Liver (tissue), 9 donors: ENCODE measurements around the gene ARR3. TPM values are rescaled to one million over a fixed set of nuclear protein-coding genes. Genes with fewer than 3 reads are reported as not detected.
"Not testable (repeated sequence)": the region's sequence is repeated elsewhere in the genome, so short reads cannot be mapped to it uniquely, and the experiment has no call there.

Experiments used
- DNase-seq: peaks from one replicate; pipeline ENCODE4 v3.0.0-alpha.2; 2017; ENCODE audit warnings: low spot score
- H3K27ac ChIP-seq, 2 donors: one replicate each; pipeline ENCODE4 v1.7.0; 2013; ENCODE audit warnings: inconsistent platforms in 2 of 2, low read length in 2 of 2, control low read depth in 1 of 2, low read depth in 1 of 2, mild to moderate bottlenecking in 1 of 2
- H3K27me3 ChIP-seq, 4 donors: one replicate each; pipeline versions ENCODE4 v1.6.1 to v1.7.0; 2013; ENCODE audit warnings: low read length in 3 of 4, inconsistent platforms in 1 of 4, mild to moderate bottlenecking in 1 of 4, moderate library complexity in 1 of 4; ENCODE audit not compliant: control insufficient read depth in 4 of 4, insufficient read depth in 4 of 4
- H3K36me3 ChIP-seq, 4 donors: one replicate each; pipeline versions ENCODE4 v1.6.1 to v1.7.0; 2013; ENCODE audit warnings: low read length in 3 of 4, mild to moderate bottlenecking in 3 of 4, low read depth in 1 of 4, moderate library complexity in 1 of 4; ENCODE audit not compliant: control insufficient read depth in 4 of 4, insufficient read depth in 3 of 4
- H3K4me1 ChIP-seq, 4 donors: one replicate each; pipeline versions ENCODE4 v1.6.1 to v1.7.0; 2013; ENCODE audit warnings: low read length in 3 of 4, mild to moderate bottlenecking in 3 of 4, moderate library complexity in 1 of 4; ENCODE audit not compliant: control insufficient read depth in 4 of 4, insufficient read depth in 4 of 4
- H3K4me3 ChIP-seq, 3 donors: one replicate each; pipeline versions ENCODE4 v1.6.1 to v1.7.0; 2013; ENCODE audit warnings: low read length in 3 of 3, control low read depth in 1 of 3, low read depth in 1 of 3, mild to moderate bottlenecking in 1 of 3
- H3K9ac ChIP-seq, 2 donors: one replicate each; pipeline ENCODE4 v1.7.0; 2013; ENCODE audit warnings: low read length in 2 of 2, mild to moderate bottlenecking in 2 of 2, moderate library complexity in 2 of 2, control low read depth in 1 of 2, low read depth in 1 of 2
- H3K9me3 ChIP-seq, 4 donors: one replicate each; pipeline versions ENCODE4 v1.6.1 to v1.7.0; 2013; ENCODE audit warnings: low read length in 3 of 4; ENCODE audit not compliant: control insufficient read depth in 4 of 4
- ATF3 ChIP-seq: IDR thresholded peaks from 2 replicates; pipeline ENCODE4 v1.6.1; 2016; ENCODE audit warnings: antibody characterized with exemption
- CTCF ChIP-seq: fragments of 150-350 bp; IDR thresholded peaks from 2 replicates; pipeline ENCODE4 v1.5.1; 2017; ENCODE audit warnings: improper control_type of control experiment, low read depth, low read length; ENCODE audit not compliant: missing input control
- EGR1 ChIP-seq, 2 donors: IDR thresholded peaks; 2 replicates each; pipeline ENCODE4 v1.6.1; 2016 to 2018; ENCODE audit warnings: antibody characterized with exemption in 2 of 2, low read depth in 2 of 2
- FOXA1 ChIP-seq: IDR thresholded peaks from 2 replicates; pipeline ENCODE4 v1.6.1; 2016; ENCODE audit warnings: antibody characterized with exemption
- GABPA ChIP-seq, 2 donors: IDR thresholded peaks in 1 of 2; conservative IDR thresholded peaks in 1 of 2; 2 replicates each; pipeline ENCODE4 v1.6.1; 2016; ENCODE audit warnings: antibody characterized with exemption in 2 of 2, mild to moderate bottlenecking in 1 of 2, moderate library complexity in 1 of 2
- HNF4A ChIP-seq, 2 donors: conservative IDR thresholded peaks; 2 replicates each; pipeline ENCODE4 v1.6.1; 2016; ENCODE audit warnings: antibody characterized with exemption in 2 of 2, mild to moderate bottlenecking in 2 of 2
- HNF4G ChIP-seq: IDR thresholded peaks from 2 replicates; pipeline ENCODE4 v1.6.1; 2016; ENCODE audit warnings: antibody characterized with exemption
- JUND ChIP-seq, 2 donors: IDR thresholded peaks; 2 replicates each; pipeline ENCODE4 v1.6.1; 2016; ENCODE audit warnings: antibody characterized with exemption in 2 of 2
- NR2F2 ChIP-seq: IDR thresholded peaks from 2 replicates; pipeline ENCODE4 v1.6.1; 2016; ENCODE audit warnings: antibody characterized with exemption
- REST ChIP-seq: IDR thresholded peaks from 2 replicates; pipeline ENCODE4 v1.6.1; 2016; ENCODE audit warnings: antibody characterized with exemption, mild to moderate bottlenecking
- TAF1 ChIP-seq: conservative IDR thresholded peaks from 2 replicates; pipeline ENCODE4 v1.6.1; 2016; ENCODE audit warnings: antibody characterized with exemption, mild to moderate bottlenecking
- YY1 ChIP-seq: IDR thresholded peaks from 2 replicates; pipeline ENCODE4 v1.6.1; 2016; ENCODE audit warnings: antibody characterized with exemption, mild to moderate bottlenecking
- WGBS: extraction: QIAGEN DNeasy Blood & Tissue Kit; methylation state at CpG from one replicate; pipeline ENCODE4 v1.1.7; 2013; 5-methylcytosine and 5-hydroxymethylcytosine counted together
- polyA plus RNA-seq, 2 donors: library from polyadenylated mRNA; stranded (reverse) in 1 of 2; unstranded in 1 of 2; fragments of 200-250 nt in 1 of 2; fragments of >200 nt in 1 of 2; fragmentation: Nextera tagmentation in 1 of 2; extraction: Ambion mirVana in 1 of 2; gene quantifications; one replicate each; pipeline versions ENCODE4 v1.2.1 to v1.2.3, GENCODE V29; 2013 to 2015
- total RNA-seq, 2 donors: library from RNA; depleted of rRNA; stranded (reverse); fragments of >200 nt; gene quantifications; one replicate each; pipeline ENCODE4 v1.2.3, GENCODE V29; 2014
- donor health status: healthy.
- donor health status: healthy.
- donor health status: healthy.
- donor health status: healthy.
- donor health status: healthy.

Gene ARR3
- total and polyA plus RNA-seq, 4 donors: not detected

GRCh38 chrX:70243601-70244000 is 24.5 kb upstream of the ARR3 start:
- H3K27ac ChIP-seq, H3K27me3 ChIP-seq, H3K36me3 ChIP-seq, H3K9ac ChIP-seq, DNase-seq, H3K4me1 ChIP-seq, H3K9me3 ChIP-seq, H3K4me3 ChIP-seq: not testable (repeated sequence)
- WGBS: 87% methylated on average over 5 of the region's 5 CpGs

- H3K9ac ChIP-seq: no peak overlapping the region
- no peak overlapping the region for H3K4me3 ChIP-seq
- H3K27me3 ChIP-seq: no peaks in the 10 kb centered on the region
- DNase-seq: no peak
- no peaks in the 10 kb centered on the region for H3K36me3 ChIP-seq
- TF ChIP-seq HNF4G (no peak), HNF4A (conservative IDR thresholded peaks at IDR 0.05) (no peak), EGR1 (IDR thresholded peaks at IDR 0.05; ENCODE audit: low read depth in 2 of 2) (no peak), NR2F2 (no peak), JUND (IDR thresholded peaks at IDR 0.05) (no peak), ATF3 (no peak), YY1 (no peak), REST (no peak), GABPA (IDR thresholded peaks at IDR 0.05 in 1 of 2, conservative IDR thresholded peaks at IDR 0.05 in 1 of 2) (no peak)
- H3K4me1 ChIP-seq: no peaks in the 10 kb centered on the region
- no peaks in the 10 kb centered on the region for H3K9me3 ChIP-seq
- 91% methylated on average over 6 of the region's 6 CpGs for WGBS
- no peak overlapping the region for H3K27ac ChIP-seq
Measured at GRCh38 chrX:70244881-70245280, 23.3 kb upstream of the ARR3 start.

GRCh38 chrX:70247252-70247651 is 20.9 kb upstream of the ARR3 start:
- TF ChIP-seq NR2F2 (no peak), HNF4G (no peak), FOXA1 (no peak), TAF1 (no peak), GABPA (IDR thresholded peaks at IDR 0.05 in 1 of 2, conservative IDR thresholded peaks at IDR 0.05 in 1 of 2) (no peak), YY1 (no peak), REST (no peak), CTCF (no peak)
- WGBS: 89% methylated on average over 2 of the region's 2 CpGs
- DNase-seq: no peak
- Histone ChIP-seq H3K9ac (no peak overlapping the region), H3K4me3 (no peak overlapping the region), H3K9me3 (no peaks in the 10 kb centered on the region), H3K27ac (no peak overlapping the region), H3K4me1 (no peaks in the 10 kb centered on the region), H3K27me3 (no peaks in the 10 kb centered on the region), H3K36me3 (no peaks in the 10 kb centered on the region)
